CD4-positive, alpha-beta memory T cell (primary cell): Measurements from ENCODE around the gene DNAH9. TPM values are rescaled to one million over a fixed set of nuclear protein-coding genes. Genes with fewer than 3 reads are reported as not detected.

Source experiments
- CTCF ChIA-PET: fragments of 350-600 bp; sonication (Branson Sonifier 250); formaldehyde crosslinking; loops from one replicate; lab custom pipeline; 2021; ENCODE audit warnings: inconsistent platforms; ENCODE audit not compliant: partially characterized antibody; lab: Charles Lee
- POLR2A ChIA-PET: fragments of 350-600 bp; sonication (Branson Sonifier 250); formaldehyde crosslinking; loops from one replicate; lab custom pipeline; 2021; ENCODE audit not compliant: partially characterized antibody; lab: Charles Lee
- DNase-seq, 5 donors: peaks; one replicate each; pipeline versions ENCODE4 v3.0.0 to v3.0.0-alpha.2; 2020 to 2022; ENCODE audit warnings: mixed read lengths in 1 of 5
- H3K27ac ChIP-seq: one replicate; pipeline ENCODE4 v1.7.0; 2013; ENCODE audit warnings: low read depth, low read length
- H3K27me3 ChIP-seq: 2 replicates; pipeline ENCODE4 v1.7.0; 2013; ENCODE audit warnings: mild to moderate bottlenecking, low read length, moderate library complexity; ENCODE audit not compliant: insufficient read depth
- H3K36me3 ChIP-seq: 2 replicates; pipeline ENCODE4 v1.7.0; 2013; ENCODE audit warnings: mild to moderate bottlenecking, low read length, moderate library complexity; ENCODE audit not compliant: insufficient read depth
- H3K4me1 ChIP-seq: 2 replicates; pipeline ENCODE4 v1.7.0; 2013; ENCODE audit warnings: mild to moderate bottlenecking, low read length, moderate library complexity; ENCODE audit not compliant: insufficient read depth
- H3K4me3 ChIP-seq, 2 donors: one replicate each; pipeline ENCODE4 v1.7.0; 2013; ENCODE audit warnings: low read length in 2 of 2, mild to moderate bottlenecking in 1 of 2
- H3K9me3 ChIP-seq, 2 donors: one replicate each; pipeline ENCODE4 v1.7.0; 2013; ENCODE audit warnings: low read length in 2 of 2, control low read depth in 1 of 2; ENCODE audit not compliant: control insufficient read depth in 1 of 2
- H3K27ac Mint-ChIP-seq, 7 donors: one replicate each; pipeline ENCODE4 v1.8.0; 2020 to 2021; ENCODE audit warnings: mixed read lengths in 7 of 7, mild to moderate bottlenecking in 6 of 7, inconsistent platforms in 3 of 7, moderate library complexity in 3 of 7
- H3K27me3 Mint-ChIP-seq, 2 donors: one replicate each; pipeline ENCODE4 v1.8.0; 2020 to 2021; ENCODE audit warnings: mixed read lengths in 2 of 2
- H3K36me3 Mint-ChIP-seq, 2 donors: one replicate each; pipeline ENCODE4 v1.8.0; 2020 to 2021; ENCODE audit warnings: mixed read lengths in 2 of 2, inconsistent platforms in 1 of 2, mild to moderate bottlenecking in 1 of 2
- H3K4me1 Mint-ChIP-seq, 4 donors: one replicate each; pipeline ENCODE4 v1.8.0; 2020 to 2021; ENCODE audit warnings: mixed read lengths in 4 of 4, mild to moderate bottlenecking in 1 of 4
- H3K4me3 Mint-ChIP-seq, 8 donors: one replicate each; pipeline ENCODE4 v1.8.0; 2020 to 2021; ENCODE audit warnings: mixed read lengths in 8 of 8, mild to moderate bottlenecking in 7 of 8, moderate library complexity in 6 of 8, inconsistent platforms in 3 of 8
- H3K9me3 Mint-ChIP-seq, 8 donors: one replicate each; pipeline ENCODE4 v1.8.0; 2020 to 2021; ENCODE audit warnings: mixed read lengths in 8 of 8, mild to moderate bottlenecking in 5 of 8, inconsistent platforms in 3 of 8, moderate library complexity in 1 of 8
- intact Hi-C: fragments of 100-400 bp; cut with micrococcal nuclease; formaldehyde crosslinking; loops from one replicate; pipeline ENCODE4 v1.15.1; 2023
- polyA plus RNA-seq, 2 donors: library from polyadenylated mRNA; unstranded; fragments of 300-500 nt; fragmentation: Illumina TruSeq; gene quantifications; one replicate each; pipeline ENCODE4 v1.2.3, GENCODE V29; 2021
- total RNA-seq, 2 experiments: library from RNA; stranded (reverse); gene quantifications; one replicate each; pipeline ENCODE4 v1.2.3, GENCODE V29; 2021

Gene DNAH9
- total and polyA plus RNA-seq, 4 experiments from 2014 or later: not detected

DNA sequence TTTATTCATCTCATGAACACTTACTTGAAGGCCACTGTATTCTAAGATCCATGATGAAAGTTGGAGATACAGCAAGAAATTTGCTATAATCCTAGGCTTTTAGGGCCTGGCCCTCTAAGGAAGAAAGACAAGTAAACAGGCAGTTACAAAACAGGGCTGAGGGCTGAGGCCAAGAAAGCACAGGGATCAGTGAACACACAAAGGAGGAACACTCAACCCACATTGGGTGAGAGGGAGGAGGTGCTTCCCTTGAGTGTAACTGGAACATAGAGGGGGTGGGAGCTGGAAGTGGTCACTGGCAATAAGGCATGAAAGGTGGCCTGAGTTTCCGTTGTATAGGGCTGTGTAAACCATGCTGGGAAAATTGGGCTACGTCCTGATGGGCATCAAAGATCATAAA lies 286.8 kb downstream of the DNAH9 start:
- Histone ChIP-seq H3K27me3 (no peaks in the 10 kb centered on the region), H3K4me1 (no peaks in the 10 kb centered on the region), H3K27ac (no peak overlapping the region), H3K36me3 (no peaks in the 10 kb centered on the region), H3K4me3 (no peak overlapping the region), H3K9me3 (no peaks in the 10 kb centered on the region)
- no peaks in the 10 kb centered on the region for H3K4me1 Mint-ChIP-seq
- H3K4me3 Mint-ChIP-seq: no peak overlapping the region
- no peak for DNase-seq
- no peak overlapping the region for H3K27ac Mint-ChIP-seq
- POLR2A ChIA-PET: no interaction called here
- no peaks in the 10 kb centered on the region for H3K27me3 Mint-ChIP-seq
- CTCF ChIA-PET: no interaction called here
- intact Hi-C loops: no loop called here
- H3K9me3 Mint-ChIP-seq: peaks cover 0 to 2% (median 0%) of the 10 kb centered on the region in 8 donors
- H3K36me3 Mint-ChIP-seq: no peaks in the 10 kb centered on the region

DNA sequence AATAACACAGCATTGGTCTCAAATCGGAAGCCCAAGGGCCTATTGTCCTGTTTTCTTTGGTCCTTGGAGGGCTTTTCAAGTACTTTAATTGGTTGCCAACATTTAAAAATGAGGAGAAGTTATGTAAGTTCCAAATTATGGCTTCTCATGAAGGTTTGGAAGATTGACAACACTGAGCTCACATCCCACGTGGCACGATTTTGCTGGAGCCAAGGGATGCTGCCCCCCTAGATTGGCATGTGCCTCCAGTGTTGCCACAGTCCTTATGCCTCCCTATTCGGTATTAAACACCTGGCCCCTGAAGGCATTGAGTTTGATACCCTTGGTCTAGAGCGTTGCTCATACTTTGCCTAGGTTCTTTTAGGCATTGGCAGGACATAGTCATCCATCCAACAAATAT lies 291.0 kb downstream of the DNAH9 start:
- H3K4me3 ChIP-seq: no peak overlapping the region
- ChIA-PET CTCF (no interaction called here), POLR2A (no interaction called here)
- intact Hi-C loops: no loop called here
- Mint-ChIP-seq H3K27ac (no peak overlapping the region), H3K9me3 (peaks cover 0 to 3% (median 0%) of the 10 kb centered on the region in 8 donors), H3K4me1 (no peaks in the 10 kb centered on the region), H3K4me3 (no peak overlapping the region), H3K36me3 (no peaks in the 10 kb centered on the region), H3K27me3 (peaks cover 0 to 2% of the 10 kb centered on the region in 2 donors)
- H3K4me1 ChIP-seq: no peaks in the 10 kb centered on the region
- H3K36me3 ChIP-seq: no peaks in the 10 kb centered on the region
- H3K9me3 ChIP-seq: no peaks in the 10 kb centered on the region
- no peak for DNase-seq
- H3K27ac ChIP-seq: no peak overlapping the region
- no peaks in the 10 kb centered on the region for H3K27me3 ChIP-seq

GRCh38 chr17:11893862-11894261 lies 295.6 kb downstream of the DNAH9 start:
- CTCF ChIA-PET: no interaction called here
- H3K27me3 Mint-ChIP-seq: peaks cover 0 to 2% of the 10 kb centered on the region in 2 donors

GRCh38 chr17:11896199-11896598 lies 297.9 kb downstream of the DNAH9 start:
- POLR2A ChIA-PET: no interaction called here
- H3K4me3 Mint-ChIP-seq: no peak overlapping the region
- H3K9me3 Mint-ChIP-seq: peaks cover 0 to 5% (median 0%) of the 10 kb centered on the region in 8 donors

More at GRCh38 chr17:11893862-11894261, 295.6 kb downstream of the DNAH9 start:
- Histone ChIP-seq H3K9me3 (no peaks in the 10 kb centered on the region), H3K27me3 (no peaks in the 10 kb centered on the region), H3K36me3 (no peaks in the 10 kb centered on the region), H3K4me3 (no peak overlapping the region), H3K27ac (no peak overlapping the region), H3K4me1 (no peaks in the 10 kb centered on the region)
- POLR2A ChIA-PET: no interaction called here
- Mint-ChIP-seq H3K36me3 (no peaks in the 10 kb centered on the region), H3K4me3 (no peak overlapping the region), H3K4me1 (no peaks in the 10 kb centered on the region), H3K9me3 (peaks cover 0 to 4% (median 0%) of the 10 kb centered on the region in 8 donors), H3K27ac (no peak overlapping the region)
- no peak for DNase-seq
- intact Hi-C loops: no loop called here

GRCh38 chr17:11898526-11899235 lies 300.4 kb downstream of the DNAH9 start:
- no peak for DNase-seq
- Histone ChIP-seq H3K27ac (no peak overlapping the region), H3K4me1 (no peaks in the 10 kb centered on the region), H3K27me3 (no peaks in the 10 kb centered on the region), H3K36me3 (no peaks in the 10 kb centered on the region), H3K4me3 (no peak overlapping the region), H3K9me3 (no peaks in the 10 kb centered on the region)
- Mint-ChIP-seq H3K9me3 (peaks cover 0 to 4% (median 0%) of the 10 kb centered on the region in 8 donors), H3K4me1 (no peaks in the 10 kb centered on the region), H3K27me3 (peaks cover 2% of the 10 kb centered on the region in 2 donors), H3K36me3 (no peaks in the 10 kb centered on the region), H3K4me3 (no peak overlapping the region), H3K27ac (no peak overlapping the region)
- intact Hi-C loops: no loop called here
- CTCF ChIA-PET: interaction anchor here (1.1 kb wide), 1 partner anchor 10 kb away, joined by 3 read pairs; no protein-coding TSS in a partner anchor
- POLR2A ChIA-PET: no interaction called here

More at GRCh38 chr17:11896199-11896598, 297.9 kb downstream of the DNAH9 start:
- Histone ChIP-seq H3K4me1 (no peaks in the 10 kb centered on the region), H3K27me3 (no peaks in the 10 kb centered on the region), H3K9me3 (no peaks in the 10 kb centered on the region), H3K27ac (no peak overlapping the region), H3K36me3 (no peaks in the 10 kb centered on the region), H3K4me3 (no peak overlapping the region)
- CTCF ChIA-PET: no interaction called here
- peaks cover 2 to 4% of the 10 kb centered on the region in 2 donors for H3K27me3 Mint-ChIP-seq
- intact Hi-C loops: no loop called here
- H3K27ac Mint-ChIP-seq: no peak overlapping the region
- H3K36me3 Mint-ChIP-seq: no peaks in the 10 kb centered on the region
- no peaks in the 10 kb centered on the region for H3K4me1 Mint-ChIP-seq
- no peak for DNase-seq

DNA sequence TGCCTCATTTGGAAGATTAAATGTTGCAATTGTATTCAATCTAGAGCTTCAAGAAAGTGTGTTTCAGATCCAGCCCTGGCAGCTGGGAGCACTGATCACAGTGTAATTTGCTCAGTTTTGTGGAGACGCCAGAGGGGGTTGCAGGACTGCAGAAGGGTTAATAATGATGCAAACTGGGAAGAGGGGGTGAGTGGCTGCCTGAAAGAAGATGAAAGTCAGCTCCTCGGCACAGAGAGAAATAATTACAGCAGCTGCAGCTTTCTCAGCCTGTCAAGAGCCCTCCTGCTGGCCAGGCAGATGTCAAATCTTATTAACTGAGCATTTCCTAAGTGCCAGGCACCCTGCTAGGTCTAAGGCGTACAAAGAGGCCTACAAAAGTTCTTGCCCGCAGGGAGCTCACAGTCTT lies 301.3 kb downstream of the DNAH9 start:
- Histone ChIP-seq H3K36me3 (no peaks in the 10 kb centered on the region), H3K27ac (no peak overlapping the region), H3K9me3 (no peaks in the 10 kb centered on the region), H3K4me1 (no peaks in the 10 kb centered on the region), H3K4me3 (no peak overlapping the region), H3K27me3 (no peaks in the 10 kb centered on the region)
- peaks cover 2% of the 10 kb centered on the region in 2 donors for H3K27me3 Mint-ChIP-seq
- no peak overlapping the region for H3K4me3 Mint-ChIP-seq
- no peaks in the 10 kb centered on the region for H3K36me3 Mint-ChIP-seq
- no peak for DNase-seq
- no peaks in the 10 kb centered on the region for H3K4me1 Mint-ChIP-seq
- CTCF ChIA-PET: no interaction called here
- intact Hi-C loops: no loop called here
- POLR2A ChIA-PET: no interaction called here
- H3K27ac Mint-ChIP-seq: no peak overlapping the region
- H3K9me3 Mint-ChIP-seq: peaks cover 0 to 6% (median 0%) of the 10 kb centered on the region in 8 donors

- H3K4me3 ChIP-seq: no peak overlapping the region
- no peaks in the 10 kb centered on the region for H3K9me3 ChIP-seq
- H3K27me3 ChIP-seq: no peaks in the 10 kb centered on the region
- POLR2A ChIA-PET: no interaction called here
- intact Hi-C loops: no loop called here
- no peaks in the 10 kb centered on the region for H3K4me1 ChIP-seq
- DNase-seq: no peak
- H3K4me3 Mint-ChIP-seq: no peak overlapping the region
- CTCF ChIA-PET: no interaction called here
- H3K9me3 Mint-ChIP-seq: peaks cover 0 to 6% (median 0%) of the 10 kb centered on the region in 8 donors
- H3K4me1 Mint-ChIP-seq: no peaks in the 10 kb centered on the region
- no peak overlapping the region for H3K27ac ChIP-seq
- no peak overlapping the region for H3K27ac Mint-ChIP-seq
- H3K27me3 Mint-ChIP-seq: peaks cover 2% of the 10 kb centered on the region in 2 donors
- no peaks in the 10 kb centered on the region for H3K36me3 Mint-ChIP-seq
- no peaks in the 10 kb centered on the region for H3K36me3 ChIP-seq
Measured at GRCh38 chr17:11900041-11900476, 301.8 kb downstream of the DNAH9 start.
